ENCODE results near the gene CYS1.
A peak's percentile ranks its signal among the peaks of the same experiment; 100 is the strongest.
"Not testable (repeated sequence)": the region's sequence is repeated elsewhere in the genome, so short reads cannot be mapped to it uniquely, and the experiment has no call there.

CYS1 gene

GRCh38 chr2:10028988-10029874 is 51.0 kb downstream of the CYS1 start:
- peak; percentile 84 for DNase-seq

GRCh38 chr2:10028407-10028987 is 51.7 kb downstream of the CYS1 start:
- DNase-seq: no peak

GRCh38 chr2:10027660-10028330 is 52.4 kb downstream of the CYS1 start:
- no peak for DNase-seq

- DNase-seq: no peak
Measured at GRCh38 chr2:10026940-10027569, 53.2 kb downstream of the CYS1 start.

- no peak for DNase-seq
Measured at GRCh38 chr2:10022966-10023662, 57.1 kb downstream of the CYS1 start.

- no peak for DNase-seq
Measured at GRCh38 chr2:10022445-10022844, 57.8 kb downstream of the CYS1 start.

GRCh38 chr2:10022041-10022421 is 58.2 kb downstream of the CYS1 start:
- DNase-seq: no peak

- DNase-seq: no peak
Measured at GRCh38 chr2:10019602-10020400, 60.4 kb downstream of the CYS1 start.

GRCh38 chr2:10019174-10019573 is 61.0 kb downstream of the CYS1 start:
- no peak for DNase-seq

GRCh38 chr2:10017313-10017941 is 62.8 kb downstream of the CYS1 start:
- no peak for DNase-seq

GRCh38 chr2:10016802-10017258 is 63.4 kb downstream of the CYS1 start:
- DNase-seq: no peak

GRCh38 chr2:10016001-10016801 is 64.0 kb downstream of the CYS1 start:
- DNase-seq: no peak

- DNase-seq: not testable (repeated sequence)
Measured at GRCh38 chr2:10015376-10015989, 64.7 kb downstream of the CYS1 start.

- DNase-seq: no peak
Measured at GRCh38 chr2:10014418-10015190, 65.6 kb downstream of the CYS1 start.

GRCh38 chr2:10013651-10014417 is 66.4 kb downstream of the CYS1 start:
- not testable (repeated sequence) for DNase-seq

- no peak for DNase-seq
Measured at GRCh38 chr2:10012963-10013461, 67.2 kb downstream of the CYS1 start.

- not testable (repeated sequence) for DNase-seq
Measured at GRCh38 chr2:10012366-10012962, 67.7 kb downstream of the CYS1 start.

Measured in CD4-positive, alpha-beta T cell treated with Interferon gamma for 1 hour (primary cell).